Activated naive CD8-positive, alpha-beta T cell treated with anti-CD3 and anti-CD28 coated beads, Interleukin-2, amount 50 U/mL, for 24 hours (primary cell): ENCODE results near the gene DLG2.
A peak's percentile ranks its signal among the peaks of the same experiment; 100 is the strongest.
"Not testable (repeated sequence)": the region's sequence is repeated elsewhere in the genome, so short reads cannot be mapped to it uniquely, and the experiment has no call there.

ENCODE experiments used
- ATAC-seq: fragments of 150-1000 bp; cut with Tn5 transposase; one replicate; pipeline ENCODE4 v1.10.0; 2021
- DNase-seq: peaks from one replicate; pipeline ENCODE4 v3.0.0; 2021
- H3K27ac Mint-ChIP-seq: one replicate; pipeline ENCODE4 v1.8.0; 2021; ENCODE audit warnings: mild to moderate bottlenecking, mixed read lengths
- H3K27me3 Mint-ChIP-seq: one replicate; pipeline ENCODE4 v1.8.0; 2021; ENCODE audit warnings: mixed read lengths
- H3K36me3 Mint-ChIP-seq: one replicate; pipeline ENCODE4 v1.8.0; 2021; ENCODE audit warnings: low read depth, mixed read lengths
- H3K4me1 Mint-ChIP-seq: one replicate; pipeline ENCODE4 v1.8.0; 2021; ENCODE audit warnings: mixed read lengths
- H3K4me3 Mint-ChIP-seq: one replicate; pipeline ENCODE4 v1.8.0; 2021; ENCODE audit warnings: mild to moderate bottlenecking, moderate library complexity, mixed read lengths
- H3K9me3 Mint-ChIP-seq: one replicate; pipeline ENCODE4 v1.8.0; 2021; ENCODE audit warnings: mixed read lengths

Gene DLG2

DNA sequence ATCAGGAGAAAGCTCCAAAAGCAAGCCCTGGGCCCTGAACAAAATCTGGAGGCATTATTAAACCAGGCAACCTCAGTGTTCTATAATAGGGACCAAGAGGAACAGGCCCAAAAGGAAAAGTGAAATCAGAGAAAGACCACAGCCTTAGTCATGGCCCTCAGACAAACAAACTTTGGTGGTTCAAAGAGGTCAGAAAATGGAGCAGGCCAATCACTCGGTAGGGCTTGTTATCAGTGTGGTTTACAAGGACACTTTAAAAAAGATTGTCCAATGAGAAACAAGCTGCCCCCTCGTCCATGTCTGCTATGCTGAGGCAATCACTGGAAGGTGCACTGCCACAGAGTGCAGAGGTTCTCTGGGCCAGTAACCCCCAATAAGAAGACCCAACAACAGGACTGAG lies 17.9 kb downstream of the DLG2 start:
- H3K27ac Mint-ChIP-seq, H3K27me3 Mint-ChIP-seq, DNase-seq, ATAC-seq, H3K4me1 Mint-ChIP-seq, H3K4me3 Mint-ChIP-seq, H3K9me3 Mint-ChIP-seq, H3K36me3 Mint-ChIP-seq: not testable (repeated sequence)

DNA sequence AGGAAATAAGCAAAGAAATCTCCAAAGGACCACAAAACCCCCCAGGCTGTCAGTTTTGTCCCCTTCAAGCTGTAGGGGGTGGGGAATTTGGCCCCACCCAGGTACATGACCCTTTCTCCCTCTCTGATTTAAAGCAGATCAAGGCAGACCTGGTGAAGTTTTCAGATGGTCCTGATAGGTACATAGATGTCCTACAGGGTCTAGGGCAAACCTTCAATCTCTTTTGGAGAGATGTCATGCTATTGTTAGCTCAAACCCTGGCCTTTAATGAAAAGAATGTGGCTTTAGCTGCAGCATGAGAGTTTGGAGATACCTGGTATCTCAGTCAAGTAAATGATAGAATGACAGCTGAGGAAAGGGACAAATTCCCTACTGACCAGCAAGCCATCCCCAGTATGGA lies 18.5 kb downstream of the DLG2 start:
- not testable (repeated sequence) for ATAC-seq, DNase-seq, H3K9me3 Mint-ChIP-seq, H3K27me3 Mint-ChIP-seq, H3K4me3 Mint-ChIP-seq, H3K27ac Mint-ChIP-seq, H3K36me3 Mint-ChIP-seq, H3K4me1 Mint-ChIP-seq

DNA sequence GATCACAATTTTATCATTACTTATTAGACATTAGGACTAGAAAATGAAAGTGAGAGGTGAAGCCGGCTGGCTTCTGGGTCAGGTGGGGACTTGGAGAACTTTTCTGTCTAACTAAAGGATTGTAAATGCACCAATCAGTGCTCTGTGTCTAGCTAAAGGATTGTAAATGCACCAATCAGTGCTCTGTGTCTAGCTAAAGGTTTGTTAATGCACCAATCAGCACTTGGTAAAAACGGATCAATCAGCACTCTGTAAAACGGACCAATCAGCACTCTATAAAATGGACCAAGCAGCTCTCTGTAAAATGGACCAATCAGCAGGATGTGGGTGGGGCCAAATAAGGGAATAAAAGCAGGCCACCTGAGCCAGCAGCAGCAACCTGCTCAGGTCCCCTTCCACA lies 20.9 kb downstream of the DLG2 start:
- H3K4me3 Mint-ChIP-seq, H3K4me1 Mint-ChIP-seq, H3K27me3 Mint-ChIP-seq, H3K9me3 Mint-ChIP-seq, H3K36me3 Mint-ChIP-seq, DNase-seq, H3K27ac Mint-ChIP-seq, ATAC-seq: not testable (repeated sequence)

DNA sequence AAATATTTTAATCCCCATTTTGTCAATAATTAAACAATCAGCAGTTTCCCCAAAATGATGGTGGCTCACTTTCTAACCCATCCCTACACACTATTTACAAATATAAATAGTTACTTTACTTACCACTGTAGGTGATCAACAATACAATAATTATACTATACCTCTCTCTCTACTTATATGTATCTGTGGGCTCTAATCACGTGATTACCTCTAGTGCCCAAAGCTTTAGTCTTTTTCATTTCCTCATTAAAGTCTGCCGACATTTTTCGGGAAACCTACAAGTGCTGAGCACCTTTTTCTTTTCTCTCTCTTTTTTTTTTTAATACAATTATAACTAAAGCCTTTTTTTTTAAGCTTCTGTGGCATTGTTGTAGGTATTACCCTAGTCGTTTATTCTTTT lies 23.9 kb downstream of the DLG2 start:
- DNase-seq (no peak), ATAC-seq (no peak)
- Mint-ChIP-seq H3K9me3 (no peaks in the 10 kb centered on the region), H3K27ac (no peak overlapping the region), H3K27me3 (no peaks in the 10 kb centered on the region), H3K4me3 (no peak overlapping the region), H3K36me3 (no peaks in the 10 kb centered on the region), H3K4me1 (no peaks in the 10 kb centered on the region)

DNA sequence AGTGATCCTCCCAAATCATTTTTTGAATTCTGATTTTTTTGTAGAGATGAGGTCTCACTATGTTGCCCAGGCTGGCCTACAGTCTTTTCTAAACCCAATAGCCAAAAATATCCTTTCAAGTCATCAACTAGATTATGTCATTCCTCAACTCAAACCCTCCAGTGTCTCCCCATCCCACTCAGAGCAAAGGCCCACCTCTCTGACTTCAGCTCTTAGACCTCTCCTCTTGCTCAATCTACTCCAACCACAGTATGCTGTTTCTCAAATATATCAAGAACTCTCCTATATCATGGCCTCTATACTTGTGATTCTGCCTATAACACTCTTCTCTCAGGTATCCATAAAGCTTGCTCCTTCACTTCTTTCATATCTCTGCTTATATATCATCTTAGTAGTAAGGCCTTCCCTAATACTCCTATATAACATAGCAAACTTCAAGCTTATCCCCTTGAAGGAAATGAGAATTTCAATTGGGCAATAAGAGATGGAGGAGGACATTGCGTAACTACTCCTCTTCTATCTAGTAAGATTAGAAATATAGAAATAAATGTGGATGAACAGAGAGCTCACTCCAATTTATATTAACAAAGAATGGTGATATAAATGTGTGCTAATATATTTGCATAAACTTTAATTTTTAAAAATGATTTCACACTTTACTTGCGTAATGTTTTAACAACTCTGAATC lies 24.5 kb downstream of the DLG2 start:
- H3K4me3 Mint-ChIP-seq, result no peak overlapping the region
- no peak for DNase-seq
- no peak overlapping the region for H3K27ac Mint-ChIP-seq
- H3K9me3 Mint-ChIP-seq, result no peaks in the 10 kb centered on the region
- ATAC-seq, result no peak
- no peaks in the 10 kb centered on the region for H3K4me1 Mint-ChIP-seq
- no peaks in the 10 kb centered on the region for H3K36me3 Mint-ChIP-seq
- H3K27me3 Mint-ChIP-seq, result no peaks in the 10 kb centered on the region

DNA sequence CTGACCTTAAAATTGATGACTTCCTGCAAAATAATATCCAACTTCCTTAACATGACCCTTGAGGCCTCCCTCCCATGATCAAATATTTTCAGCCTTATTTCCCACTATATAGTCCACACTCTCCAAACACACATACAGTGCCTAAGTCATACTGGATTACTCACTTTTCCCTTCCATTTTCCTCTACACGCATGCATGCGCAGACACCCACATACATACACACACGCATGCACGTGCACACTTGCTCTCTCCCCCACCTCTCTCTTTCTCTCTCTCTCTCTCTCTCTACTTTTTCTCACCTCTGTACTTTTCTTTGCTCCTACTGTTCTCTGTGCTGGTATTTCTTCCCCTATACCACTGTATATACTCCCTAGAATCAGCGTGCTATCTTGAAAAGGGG lies 28.1 kb downstream of the DLG2 start:
- no peaks in the 10 kb centered on the region for H3K9me3 Mint-ChIP-seq
- no peak overlapping the region for H3K27ac Mint-ChIP-seq
- H3K4me3 Mint-ChIP-seq, result no peak overlapping the region
- DNase-seq, result no peak
- no peaks in the 10 kb centered on the region for H3K36me3 Mint-ChIP-seq
- no peaks in the 10 kb centered on the region for H3K4me1 Mint-ChIP-seq
- ATAC-seq, result no peak
- no peaks in the 10 kb centered on the region for H3K27me3 Mint-ChIP-seq

DNA sequence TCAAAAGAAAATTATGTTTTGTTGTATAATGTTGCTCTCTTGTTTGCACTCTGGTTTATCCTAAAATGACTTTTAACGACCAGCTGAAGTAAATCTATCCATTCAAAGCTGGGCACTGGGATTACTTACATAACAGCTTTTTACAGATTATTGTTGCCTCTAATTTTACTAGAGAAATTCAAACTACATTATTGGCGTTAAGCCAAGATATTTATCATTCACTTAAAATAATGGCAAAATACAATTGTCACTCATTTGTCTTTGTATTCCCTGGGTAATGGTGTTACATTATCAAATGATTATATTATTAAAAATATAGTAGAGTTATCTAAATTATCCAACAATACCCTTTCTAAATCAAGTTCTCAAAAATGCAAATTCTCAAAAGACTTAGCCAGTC lies 30.3 kb downstream of the DLG2 start:
- Mint-ChIP-seq H3K9me3 (no peaks in the 10 kb centered on the region), H3K4me1 (no peaks in the 10 kb centered on the region), H3K36me3 (no peaks in the 10 kb centered on the region), H3K4me3 (no peak overlapping the region), H3K27me3 (no peaks in the 10 kb centered on the region), H3K27ac (no peak overlapping the region)
- DNase-seq (no peak), ATAC-seq (no peak)

DNA sequence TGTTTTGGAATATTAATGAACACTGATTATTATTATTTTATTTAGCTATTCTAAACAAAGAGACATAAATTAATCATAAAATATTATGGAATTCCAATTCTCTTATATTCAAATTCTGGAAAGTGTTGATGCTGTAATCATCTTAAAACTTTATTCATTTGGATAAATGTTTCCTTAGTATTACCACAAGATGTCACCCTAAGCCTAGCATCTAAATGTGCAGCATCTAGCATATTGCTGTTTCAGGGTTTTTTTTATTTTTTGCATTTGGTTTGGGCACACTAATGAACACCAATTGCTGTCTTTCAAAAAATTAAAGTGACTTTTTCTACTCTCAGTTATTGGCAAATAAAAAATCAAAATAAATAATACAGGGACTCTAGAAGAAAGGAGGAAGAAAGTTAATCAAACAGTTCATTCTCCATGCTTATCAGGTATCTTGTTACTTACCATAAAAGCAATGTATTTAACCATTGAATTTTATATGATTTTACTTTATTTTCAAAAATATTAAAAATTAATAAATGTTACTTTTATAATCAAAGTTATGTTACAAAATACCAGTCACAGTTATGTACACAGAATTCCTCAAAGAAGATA lies 31.8 kb downstream of the DLG2 start:
- Mint-ChIP-seq H3K27me3 (no peaks in the 10 kb centered on the region), H3K4me1 (no peaks in the 10 kb centered on the region), H3K4me3 (no peak overlapping the region), H3K9me3 (no peaks in the 10 kb centered on the region), H3K27ac (no peak overlapping the region), H3K36me3 (no peaks in the 10 kb centered on the region)
- ATAC-seq (no peak), DNase-seq (no peak)

DNA sequence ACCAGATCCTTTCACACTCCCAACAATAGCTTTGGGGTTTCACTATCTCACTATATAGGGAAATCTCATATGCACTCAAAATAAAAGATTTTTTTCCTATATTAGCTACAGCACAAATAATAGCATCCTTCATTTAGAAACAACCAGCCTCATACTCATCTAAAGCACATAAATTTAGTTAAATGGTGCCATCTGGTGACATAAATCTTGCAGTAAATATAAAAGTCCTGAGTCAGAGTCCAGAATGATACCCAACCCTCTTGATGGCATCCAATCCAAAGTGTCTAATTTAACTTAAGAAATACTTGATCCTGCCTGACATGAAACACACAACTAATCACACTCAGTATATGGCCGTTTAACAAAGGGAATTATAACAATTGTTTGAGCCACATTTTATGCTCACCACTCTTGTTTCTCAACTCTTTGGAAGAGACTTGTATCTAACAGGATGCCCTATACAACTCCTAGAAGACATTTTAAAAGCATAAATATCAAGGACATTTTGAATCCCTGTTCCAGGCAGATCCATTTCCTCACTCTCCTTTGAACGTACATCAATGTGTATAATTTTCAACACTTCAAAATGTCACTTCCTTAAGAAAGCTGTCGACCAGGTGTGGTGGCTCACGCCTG lies 36.2 kb downstream of the DLG2 start:
- no peak overlapping the region for H3K4me3 Mint-ChIP-seq
- H3K36me3 Mint-ChIP-seq, result no peaks in the 10 kb centered on the region
- no peak overlapping the region for H3K27ac Mint-ChIP-seq
- peaks cover 9% of the 10 kb centered on the region for H3K9me3 Mint-ChIP-seq
- H3K4me1 Mint-ChIP-seq, result no peaks in the 10 kb centered on the region
- DNase-seq (no peak), ATAC-seq (no peak)
- no peaks in the 10 kb centered on the region for H3K27me3 Mint-ChIP-seq

DNA sequence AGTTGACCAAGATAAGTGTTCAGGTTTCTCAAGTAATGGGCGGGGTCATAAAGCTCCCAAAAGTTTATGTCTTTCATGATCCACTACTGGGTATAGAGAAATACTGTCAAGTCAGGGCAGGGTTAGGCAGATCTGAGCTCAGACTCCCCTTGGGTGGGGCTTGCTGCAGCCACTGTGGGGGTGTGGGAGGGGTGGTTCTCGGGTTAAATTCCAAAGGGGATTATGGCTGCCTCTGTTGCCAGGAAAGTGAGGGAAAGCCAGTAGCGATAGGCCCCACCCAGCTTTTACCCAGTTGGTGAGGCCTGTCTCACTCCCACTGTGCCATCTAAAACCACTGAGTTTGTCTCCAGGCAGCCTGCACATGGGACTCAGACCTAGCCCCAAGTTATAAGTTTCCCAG lies 37.8 kb downstream of the DLG2 start:
- Mint-ChIP-seq H3K36me3 (no peaks in the 10 kb centered on the region), H3K4me3 (no peak overlapping the region), H3K27ac (no peak overlapping the region), H3K27me3 (peaks cover 2% of the 10 kb centered on the region), H3K4me1 (no peaks in the 10 kb centered on the region), H3K9me3 (peaks cover 9% of the 10 kb centered on the region)
- ATAC-seq, result no peak
- no peak for DNase-seq

DNA sequence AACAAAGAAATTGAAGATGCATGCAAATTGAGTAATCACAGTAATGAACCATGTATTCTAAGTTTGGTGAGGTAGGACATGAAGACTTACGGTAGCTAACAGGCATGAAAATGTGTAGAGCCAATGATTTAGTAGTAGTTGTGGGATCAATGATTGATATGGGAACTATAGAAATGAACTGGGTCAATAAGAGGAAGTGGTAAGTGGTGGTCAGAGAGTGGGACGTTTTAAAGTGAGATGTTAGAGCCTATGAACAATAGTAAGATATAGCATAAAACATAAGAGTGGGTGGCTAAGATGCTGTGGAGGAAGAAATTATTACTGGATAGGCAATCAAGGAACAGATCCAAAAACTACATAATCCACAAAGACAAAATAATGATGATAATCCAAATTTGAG lies 45.0 kb downstream of the DLG2 start:
- ATAC-seq, result no peak

DNA sequence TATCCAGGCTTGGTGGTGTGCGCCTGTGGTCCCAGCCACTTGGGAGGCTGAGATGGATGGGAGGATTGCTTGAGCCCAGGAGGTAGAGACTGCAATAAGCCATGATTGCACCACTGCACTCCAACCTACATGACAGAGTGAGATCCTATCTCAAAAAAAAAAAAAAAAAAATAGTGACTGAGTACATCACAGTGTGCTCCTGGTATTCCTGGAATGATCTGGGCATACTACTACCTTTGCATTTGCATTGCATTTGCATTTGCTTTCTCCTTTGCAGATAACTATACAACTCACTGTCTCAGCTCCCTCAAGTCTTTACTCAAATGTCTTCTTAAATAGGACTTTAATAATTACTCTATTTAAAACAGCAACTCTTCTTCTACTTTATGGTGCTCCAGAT lies 51.8 kb downstream of the DLG2 start:
- ATAC-seq, result no peak
- Mint-ChIP-seq H3K36me3 (peaks cover 2% of the 10 kb centered on the region), H3K27ac (no peak overlapping the region), H3K9me3 (peaks cover 12% of the 10 kb centered on the region), H3K4me1 (no peaks in the 10 kb centered on the region), H3K27me3 (peaks cover 18% of the 10 kb centered on the region), H3K4me3 (no peak overlapping the region)
- DNase-seq, result no peak

More for the DNA sequence above, 45.0 kb downstream of the DLG2 start:
- DNase-seq, result no peak
- Mint-ChIP-seq H3K4me1 (no peaks in the 10 kb centered on the region), H3K9me3 (peaks cover 8% of the 10 kb centered on the region), H3K4me3 (no peak overlapping the region), H3K27me3 (peaks cover 3% of the 10 kb centered on the region), H3K36me3 (no peaks in the 10 kb centered on the region), H3K27ac (no peak overlapping the region)

DNA sequence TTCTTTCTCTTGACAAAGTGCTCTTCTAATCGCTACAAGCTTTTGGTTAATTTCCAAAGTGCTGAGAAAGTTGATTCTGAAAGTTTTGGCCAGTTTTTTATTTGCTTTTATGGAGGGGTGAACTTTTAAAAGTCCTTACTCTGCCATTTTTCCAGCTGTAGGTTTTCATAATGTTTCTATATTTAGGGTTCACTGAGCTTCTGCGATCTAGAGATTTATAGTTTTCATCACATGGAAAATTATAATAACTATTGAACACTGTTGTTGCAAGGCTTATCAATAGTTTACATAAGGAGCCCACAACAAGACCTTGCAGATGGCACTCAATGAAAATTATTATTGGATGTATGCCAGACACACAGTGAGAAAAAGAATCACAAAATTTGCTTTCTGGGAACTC lies 55.1 kb downstream of the DLG2 start:
- H3K27ac Mint-ChIP-seq, result no peak overlapping the region
- no peak overlapping the region for H3K4me3 Mint-ChIP-seq
- peaks cover 2% of the 10 kb centered on the region for H3K36me3 Mint-ChIP-seq
- H3K9me3 Mint-ChIP-seq, result peaks cover 7% of the 10 kb centered on the region
- peaks cover 13% of the 10 kb centered on the region for H3K4me1 Mint-ChIP-seq
- H3K27me3 Mint-ChIP-seq, result peaks cover 22% of the 10 kb centered on the region
- no peak for ATAC-seq
- no peak for DNase-seq

DNA sequence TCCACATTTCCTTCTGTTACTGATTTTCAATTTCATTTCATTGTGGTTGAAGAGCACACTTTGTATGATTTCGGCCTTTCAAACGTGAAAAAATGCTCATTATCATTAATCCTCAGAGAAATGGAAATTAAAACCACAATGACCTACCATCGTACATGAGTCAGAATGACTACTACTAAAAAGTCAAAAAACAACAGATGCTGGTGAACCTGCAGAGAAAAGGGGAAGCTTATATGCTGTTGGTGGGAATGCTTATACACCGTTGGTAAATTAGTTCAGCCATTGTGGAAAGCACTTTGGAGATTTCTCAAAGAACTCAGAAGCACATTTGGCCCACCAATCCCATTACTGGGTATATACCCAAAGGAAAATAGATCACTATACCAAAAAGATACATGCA lies 57.6 kb downstream of the DLG2 start:
- DNase-seq (no peak), ATAC-seq (peak; percentile 61)
- no peaks in the 10 kb centered on the region for H3K36me3 Mint-ChIP-seq
- peaks cover 13% of the 10 kb centered on the region for H3K4me1 Mint-ChIP-seq
- H3K27me3 Mint-ChIP-seq, result peaks cover 19% of the 10 kb centered on the region
- H3K27ac Mint-ChIP-seq, result no peak overlapping the region
- peaks cover 7% of the 10 kb centered on the region for H3K9me3 Mint-ChIP-seq
- H3K4me3 Mint-ChIP-seq, result no peak overlapping the region

DNA sequence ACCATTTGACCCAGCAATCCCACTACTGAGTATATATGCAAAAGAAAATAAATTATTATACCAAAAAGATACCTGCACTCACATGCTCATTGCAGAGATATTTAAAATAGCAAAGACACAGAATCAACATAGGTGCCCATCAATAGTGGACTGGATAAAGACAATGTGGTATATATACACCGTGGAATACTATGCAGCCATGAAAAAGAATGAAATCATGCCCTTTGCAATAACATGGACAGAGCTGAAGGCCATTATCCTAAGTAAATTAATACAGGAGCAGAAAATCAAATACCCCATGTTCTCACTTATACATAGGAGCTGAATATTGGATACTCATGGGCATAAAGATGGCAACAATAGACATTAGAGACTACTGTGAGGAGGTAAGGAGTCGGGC lies 68.7 kb downstream of the DLG2 start:
- no peak for ATAC-seq
- Mint-ChIP-seq H3K4me1 (no peaks in the 10 kb centered on the region), H3K4me3 (no peak overlapping the region), H3K36me3 (no peaks in the 10 kb centered on the region), H3K9me3 (peaks cover 5% of the 10 kb centered on the region), H3K27me3 (no peaks in the 10 kb centered on the region), H3K27ac (no peak overlapping the region)
- DNase-seq, result no peak
